Mammary epithelial cell (primary cell): ENCODE data around the gene SGMS2.

Experiments used
- EZH2 ChIP-seq: IDR thresholded peaks from 2 replicates; pipeline ENCODE4 v1.6.1; 2012; ENCODE audit warnings: low read length, inconsistent platforms, borderline replicate concordance
- TF ChIP-seq, protein P1 (sequence below), 2 donors: IDR thresholded peaks in 1 of 2; conservative IDR thresholded peaks in 1 of 2; 2 replicates each; pipeline ENCODE4 v1.5.1; 2011 to 2012; ENCODE audit warnings: inconsistent platforms in 2 of 2, low read length in 2 of 2, mild to moderate bottlenecking in 2 of 2, control low read depth in 1 of 2, low read depth in 1 of 2; ENCODE audit not compliant: insufficient read depth in 1 of 2; ENCODE audit errors: extremely low read depth in 1 of 2

DNA sequence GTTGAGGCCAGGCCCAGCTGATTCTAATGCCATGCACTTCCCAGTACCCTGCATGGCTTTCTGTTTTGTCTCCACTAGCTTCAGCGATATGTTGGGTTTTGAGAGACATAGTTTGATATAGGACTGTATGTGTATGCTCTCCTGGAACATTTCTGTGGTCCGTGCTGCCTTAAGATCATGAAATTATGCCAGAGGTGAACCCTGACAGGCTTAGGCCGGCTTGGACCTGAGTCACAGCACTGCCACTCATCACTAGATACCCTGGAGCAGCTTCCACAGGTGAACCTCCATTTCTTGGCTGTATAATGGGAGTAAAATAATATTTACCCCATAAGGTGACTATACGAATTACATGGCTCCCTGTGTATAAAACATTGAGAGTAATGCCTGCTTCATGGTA lies 6.4 kb downstream of the SGMS2 start:
- TF ChIP-seq, protein P1, sequence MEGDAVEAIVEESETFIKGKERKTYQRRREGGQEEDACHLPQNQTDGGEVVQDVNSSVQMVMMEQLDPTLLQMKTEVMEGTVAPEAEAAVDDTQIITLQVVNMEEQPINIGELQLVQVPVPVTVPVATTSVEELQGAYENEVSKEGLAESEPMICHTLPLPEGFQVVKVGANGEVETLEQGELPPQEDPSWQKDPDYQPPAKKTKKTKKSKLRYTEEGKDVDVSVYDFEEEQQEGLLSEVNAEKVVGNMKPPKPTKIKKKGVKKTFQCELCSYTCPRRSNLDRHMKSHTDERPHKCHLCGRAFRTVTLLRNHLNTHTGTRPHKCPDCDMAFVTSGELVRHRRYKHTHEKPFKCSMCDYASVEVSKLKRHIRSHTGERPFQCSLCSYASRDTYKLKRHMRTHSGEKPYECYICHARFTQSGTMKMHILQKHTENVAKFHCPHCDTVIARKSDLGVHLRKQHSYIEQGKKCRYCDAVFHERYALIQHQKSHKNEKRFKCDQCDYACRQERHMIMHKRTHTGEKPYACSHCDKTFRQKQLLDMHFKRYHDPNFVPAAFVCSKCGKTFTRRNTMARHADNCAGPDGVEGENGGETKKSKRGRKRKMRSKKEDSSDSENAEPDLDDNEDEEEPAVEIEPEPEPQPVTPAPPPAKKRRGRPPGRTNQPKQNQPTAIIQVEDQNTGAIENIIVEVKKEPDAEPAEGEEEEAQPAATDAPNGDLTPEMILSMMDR (conservative IDR thresholded peaks at IDR 0.05 in 1 of 2, IDR thresholded peaks at IDR 0.05 in 1 of 2; ENCODE audit: extremely low read depth in 1 of 2, insufficient read depth in 1 of 2, low read depth in 1 of 2, low read length in 2 of 2), result no peak
- TF ChIP-seq EZH2, result no peak
